Activated CD8-positive, alpha-beta memory T cell treated with anti-CD3 and anti-CD28 coated beads, Interleukin-2, amount 50 U/mL, for 24 hours (primary cell): ENCODE data around the gene ST3GAL5.

Source experiments
- DNase-seq: peaks from one replicate; pipeline ENCODE4 v3.0.0-alpha.2; 2020; ENCODE audit errors: extremely low read depth

Gene ST3GAL5

DNA sequence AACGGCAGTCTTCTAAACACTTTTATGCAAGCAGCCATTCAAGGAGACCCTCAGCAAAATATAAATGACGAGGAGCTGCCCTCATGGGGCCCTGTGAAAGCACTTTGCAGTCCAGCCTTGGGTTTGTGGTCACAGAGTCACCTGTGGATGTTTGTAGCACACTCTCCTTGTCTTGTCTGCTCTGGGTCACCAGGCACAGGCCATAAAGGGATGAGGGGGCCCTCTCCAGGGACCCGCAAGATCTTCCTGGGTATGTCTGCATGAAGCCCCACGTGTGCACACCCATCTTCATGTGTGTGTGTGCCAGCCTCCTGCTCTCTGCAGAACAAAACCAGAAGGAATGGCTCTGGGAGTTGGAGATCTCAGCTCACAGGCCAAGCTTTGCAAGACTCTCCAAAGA, 98.8 kb downstream of the ST3GAL5 start:
- DNase-seq, result no peak

- no peak for DNase-seq
These were observed 99.5 kb downstream of the ST3GAL5 start for GRCh38 chr2:85789271-85789670.

DNA sequence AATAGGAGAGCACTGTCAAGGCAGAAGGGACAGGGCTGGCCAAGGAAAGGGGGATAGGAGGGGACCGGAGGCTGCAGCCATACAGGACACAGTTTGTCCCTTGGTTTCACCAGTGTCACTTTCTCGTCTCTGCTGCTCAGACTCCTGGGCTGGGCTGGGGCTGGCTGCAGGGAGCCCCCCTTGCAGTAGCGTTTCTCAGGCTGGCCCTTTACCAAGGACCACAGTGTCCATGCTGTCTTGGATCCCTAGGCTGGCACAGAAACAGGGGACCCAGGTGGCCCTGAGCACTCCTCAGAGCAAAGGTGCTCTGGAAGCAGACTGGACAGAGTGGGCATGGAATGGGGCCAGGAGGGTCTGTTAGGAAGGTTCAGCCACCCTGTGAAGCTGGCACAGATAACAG, 100.2 kb downstream of the ST3GAL5 start:
- no peak for DNase-seq

DNA sequence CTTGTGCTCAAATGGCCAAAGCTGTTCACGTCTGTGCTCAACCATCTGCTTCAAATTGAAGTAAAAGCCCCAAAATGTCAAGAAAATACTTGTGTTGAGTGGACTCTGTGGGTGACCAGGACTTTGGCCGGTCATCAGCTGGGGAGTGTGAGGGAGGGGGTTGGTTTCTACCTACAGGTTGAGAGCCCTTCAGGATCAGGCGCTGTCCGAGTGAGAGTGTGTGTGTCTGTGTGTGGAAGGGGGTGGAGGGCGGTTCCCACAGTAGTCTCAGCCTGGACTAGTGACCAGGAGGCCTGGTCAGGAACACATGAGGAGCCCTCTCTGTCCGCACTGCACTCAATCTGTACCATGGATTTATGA, 100.8 kb downstream of the ST3GAL5 start:
- DNase-seq, result no peak

GRCh38 chr2:85787282-85787980, 101.4 kb downstream of the ST3GAL5 start:
- no peak for DNase-seq
